GM21528 (cell line): Measurements from ENCODE around the gene CALCOCO2.
"Not testable (repeated sequence)": the region's sequence is repeated elsewhere in the genome, so short reads cannot be mapped to it uniquely, and the experiment has no call there.

Experiments
- ATAC-seq: cut with Tn5 transposase; IDR thresholded peaks from one replicate; pipeline ENCODE4 v1.9.1; 2021; ENCODE audit warnings: mild to moderate bottlenecking, moderate library complexity; ENCODE audit not compliant: unreplicated experiment, low FRiP score

Gene CALCOCO2

DNA sequence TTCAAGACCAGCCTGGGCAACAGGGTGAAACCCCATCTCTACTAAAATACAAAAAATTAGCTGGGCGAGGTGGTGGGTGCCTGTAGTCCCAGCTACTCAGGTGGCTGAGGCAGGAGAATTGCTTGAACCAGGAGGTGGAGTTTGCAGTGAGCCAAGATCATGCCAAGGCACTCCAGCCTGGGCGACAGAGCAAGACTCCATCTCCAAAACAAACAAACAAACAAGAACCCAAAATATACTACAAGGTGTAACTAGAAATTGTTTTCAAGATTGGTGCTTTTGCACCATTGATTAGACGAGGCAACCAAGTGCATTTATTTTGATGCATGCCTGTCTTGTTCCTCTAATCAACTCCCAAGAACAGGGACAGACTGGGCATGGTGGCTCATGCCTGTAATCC, 41.6 kb downstream of the CALCOCO2 start:
- ATAC-seq = not testable (repeated sequence)

DNA sequence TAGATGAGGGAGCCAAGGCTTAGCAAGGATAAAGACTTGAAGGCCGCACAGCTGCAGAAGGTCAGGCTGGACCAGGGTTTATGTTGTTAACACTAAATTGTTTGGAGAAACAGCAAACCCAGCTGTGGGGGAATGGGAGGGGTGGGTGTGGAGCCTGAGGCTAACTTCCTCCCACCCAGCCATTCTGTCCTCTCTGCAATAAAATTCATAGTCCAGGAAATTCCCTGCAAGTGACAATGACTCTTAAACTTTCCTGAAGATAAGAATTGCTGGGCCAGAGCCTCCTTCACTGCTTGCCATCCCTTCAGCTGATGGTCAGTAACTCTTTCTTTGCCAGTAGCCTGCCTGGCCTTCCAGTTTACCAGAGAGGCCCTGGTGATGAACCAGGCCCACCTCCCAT, 42.4 kb downstream of the CALCOCO2 start:
- ATAC-seq = no peak

DNA sequence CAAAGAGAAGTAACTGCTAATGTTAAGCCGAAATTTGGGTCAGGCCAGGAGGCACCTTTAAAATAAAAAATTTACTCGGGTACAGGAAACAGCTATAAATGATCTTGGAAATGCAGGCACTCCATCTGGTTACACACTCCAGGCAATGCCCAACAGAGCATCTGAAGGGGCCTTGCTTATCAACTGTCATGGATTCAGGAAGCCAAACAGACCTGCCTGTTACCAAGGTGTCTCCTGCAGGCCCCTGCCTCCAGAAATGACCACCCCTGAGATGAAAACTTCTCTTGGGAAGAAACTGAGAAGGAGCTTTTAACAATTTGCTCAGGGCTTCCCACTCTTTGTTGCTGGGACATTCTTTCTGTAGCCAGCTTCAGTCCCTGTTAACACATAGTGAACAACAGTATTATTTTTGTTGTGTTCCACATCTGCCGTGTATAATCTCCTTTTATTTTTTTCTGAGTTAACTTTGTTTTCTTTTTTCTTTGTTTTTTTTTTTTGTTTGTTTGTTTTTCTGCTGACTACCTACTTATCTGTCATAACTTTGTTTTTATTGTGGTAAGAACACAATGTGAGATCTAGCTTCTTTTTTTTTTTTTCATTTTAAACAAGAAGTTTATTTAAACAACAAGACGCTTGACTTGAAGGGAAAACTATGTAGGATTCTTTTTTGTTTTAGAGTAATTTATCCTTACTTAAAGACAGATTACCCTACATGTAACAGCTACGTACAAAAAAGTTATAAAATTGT, 43.0 kb downstream of the CALCOCO2 start:
- ATAC-seq = no peak

DNA sequence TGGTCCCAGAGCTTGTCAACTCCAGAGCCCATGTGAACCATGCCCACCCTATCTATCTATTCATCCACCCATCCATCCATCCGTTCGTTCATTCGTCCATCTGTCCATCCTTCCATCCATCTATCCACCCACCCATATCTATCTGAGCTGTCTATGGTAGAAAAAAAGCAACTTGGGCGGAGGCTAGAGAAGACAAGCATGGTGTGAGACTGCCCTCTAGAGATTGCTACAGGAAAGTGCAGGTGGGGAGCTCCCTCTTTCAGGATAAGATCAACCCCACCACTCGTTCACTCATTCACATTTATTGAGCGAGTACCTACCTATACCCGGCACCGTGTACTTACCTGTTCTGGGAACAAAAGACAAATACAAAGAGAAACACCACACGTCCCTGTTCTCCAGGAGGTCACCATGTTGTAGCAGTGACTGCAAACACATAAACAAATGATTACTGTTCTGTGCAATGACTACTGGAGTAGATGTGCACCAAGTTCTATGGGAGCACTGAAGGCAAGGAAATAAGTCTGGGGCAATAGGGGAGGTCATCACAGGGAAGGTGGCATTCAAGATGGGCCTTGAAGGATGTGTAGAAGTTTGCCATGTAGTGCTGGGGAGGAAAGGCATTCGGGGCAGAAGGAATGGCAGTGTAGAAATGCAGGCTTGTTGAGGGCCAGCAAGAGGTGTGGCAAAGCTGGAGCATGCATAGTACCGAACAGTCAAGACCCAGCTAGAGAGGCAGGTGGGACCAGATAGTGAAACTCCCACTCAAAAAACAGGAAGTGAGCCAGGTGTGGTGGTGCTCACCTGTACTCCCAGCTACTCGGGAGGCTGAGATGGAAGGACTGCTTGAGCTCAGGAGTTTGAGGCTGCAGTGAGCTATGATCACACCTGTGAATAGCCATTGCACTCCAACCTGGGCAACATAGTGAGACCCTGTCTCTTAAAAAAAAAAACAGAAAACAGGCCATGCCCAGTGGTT, 48.4 kb downstream of the CALCOCO2 start:
- ATAC-seq = no peak

DNA sequence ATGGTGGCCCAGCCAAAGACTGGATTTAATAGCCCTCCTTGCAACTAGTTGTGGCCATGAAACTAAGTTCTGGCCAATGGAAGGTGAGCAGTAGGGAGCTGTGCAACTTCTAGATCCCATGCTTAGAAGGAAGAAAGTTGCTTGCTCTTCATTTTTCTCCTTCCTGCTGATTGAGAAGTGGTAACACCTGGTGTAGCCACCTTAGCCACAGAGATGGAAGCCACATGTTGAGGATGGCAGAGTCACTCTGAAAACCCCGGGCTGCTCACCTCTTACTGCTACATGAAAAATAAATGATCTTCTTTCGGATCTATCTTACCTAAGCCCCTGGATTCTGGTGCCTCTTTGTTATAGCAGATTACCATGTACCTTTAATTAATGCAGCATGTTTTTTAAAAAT, 51.4 kb downstream of the CALCOCO2 start:
- ATAC-seq = no peak

DNA sequence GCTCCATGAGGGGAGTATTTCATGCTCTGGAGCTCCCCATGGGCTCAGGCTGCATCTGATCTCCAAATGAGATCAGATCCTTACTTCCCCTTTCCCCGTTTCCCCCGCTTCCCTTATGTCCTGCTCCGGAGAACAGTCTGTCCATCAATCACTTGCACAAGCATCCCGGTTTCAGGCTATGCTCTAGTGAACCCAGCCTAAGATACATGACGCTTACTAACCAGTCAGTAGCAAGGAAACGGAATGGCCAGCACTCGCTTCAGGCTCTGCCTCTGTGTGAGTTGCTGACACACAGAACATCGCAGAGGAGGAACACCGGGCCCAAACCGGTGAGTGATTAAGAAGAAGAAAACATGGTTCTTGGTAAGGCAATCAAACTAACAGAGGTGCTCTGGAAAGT, 52.3 kb downstream of the CALCOCO2 start:
- ATAC-seq = no peak

DNA sequence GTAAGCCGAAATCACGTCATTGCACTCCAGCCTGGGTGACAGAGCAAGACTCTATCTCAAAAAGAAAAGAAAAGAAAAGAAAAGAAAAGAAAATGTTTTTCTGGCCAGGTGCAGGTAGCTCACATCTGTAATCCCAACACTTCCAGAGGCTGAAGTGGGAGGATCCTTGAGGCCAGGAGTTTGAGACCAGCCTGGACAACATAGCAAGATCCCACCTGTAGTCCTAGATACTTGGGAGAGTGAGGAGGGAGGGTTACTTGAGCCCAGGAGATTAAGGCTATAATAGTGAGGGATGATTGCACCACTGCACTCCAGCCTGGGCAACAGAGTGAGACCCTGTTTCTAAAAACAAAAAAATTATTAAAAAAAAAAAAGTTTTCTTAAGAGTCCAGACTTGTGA, 59.3 kb downstream of the CALCOCO2 start:
- ATAC-seq = no peak

DNA sequence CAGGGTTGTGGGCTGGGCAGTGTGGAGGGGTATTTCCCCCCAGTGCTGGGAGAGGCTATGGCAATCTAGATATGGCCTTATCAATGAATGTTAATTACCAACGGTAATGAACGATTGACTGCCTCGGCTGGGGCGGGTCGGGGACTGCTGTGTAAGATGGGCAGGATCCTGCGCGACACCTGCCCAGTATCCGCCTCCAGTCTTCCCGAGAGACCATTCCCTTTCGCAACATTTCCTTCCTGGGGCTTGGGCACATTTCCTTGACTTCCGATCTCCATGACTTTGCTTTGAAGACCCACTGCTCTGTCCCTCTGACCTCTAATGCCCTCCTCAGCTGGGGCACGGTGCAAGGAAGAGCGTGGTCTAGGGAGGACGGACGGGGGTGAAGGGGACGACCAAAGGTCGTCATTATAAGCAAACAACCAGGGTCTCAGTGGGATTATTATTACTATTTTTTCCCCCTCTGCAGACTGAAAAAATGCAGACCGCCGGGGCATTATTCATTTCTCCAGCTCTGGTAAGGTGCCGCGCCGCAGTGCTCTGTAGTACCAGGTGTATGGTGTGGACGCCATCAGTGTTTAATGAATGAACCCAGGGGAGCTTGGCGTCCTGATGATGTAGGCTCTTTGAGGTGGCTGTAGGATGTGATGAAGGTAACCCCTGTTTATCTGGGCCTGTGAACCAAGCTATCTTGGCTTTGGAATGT, 62.3 kb downstream of the CALCOCO2 start:
- ATAC-seq = no peak

DNA sequence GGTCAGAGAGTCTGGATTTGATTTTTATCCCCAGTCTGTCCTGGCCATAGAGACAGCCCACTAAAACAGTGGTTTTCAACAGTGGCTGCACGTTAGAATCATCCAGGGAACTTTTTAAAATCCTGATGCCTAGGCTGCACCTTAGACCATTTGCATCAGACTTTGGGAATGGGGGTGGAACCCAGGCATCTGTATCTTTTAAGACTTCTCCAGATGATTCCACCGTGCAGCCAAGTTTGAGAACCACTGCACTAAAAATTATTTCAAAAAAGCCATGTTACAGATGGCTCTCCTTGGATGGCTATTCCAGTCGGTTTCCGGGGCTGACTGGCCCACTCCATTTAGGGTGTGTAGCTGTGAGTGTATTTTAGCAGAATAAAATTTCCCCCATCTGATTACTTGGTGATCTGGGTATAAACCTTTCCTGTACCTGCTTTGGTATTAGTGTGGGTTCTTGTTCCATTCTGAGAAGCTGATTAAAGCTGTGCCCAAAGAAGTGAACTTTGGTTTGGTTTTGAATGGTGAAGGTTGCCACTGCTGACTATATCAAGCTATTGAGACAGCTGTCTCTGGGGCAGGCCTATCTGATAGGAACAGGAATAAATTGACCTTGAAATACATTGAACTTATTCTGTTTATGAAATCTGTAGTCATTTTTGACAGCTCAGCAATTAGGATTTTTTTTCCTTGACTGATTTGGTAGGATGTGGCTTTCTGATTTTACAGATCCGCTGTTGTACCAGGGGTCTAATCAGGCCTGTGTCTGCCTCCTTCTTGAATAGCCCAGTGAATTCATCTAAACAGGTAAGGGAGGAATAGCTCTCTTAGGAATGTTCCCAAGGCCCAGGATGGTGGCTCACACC, 63.0 kb downstream of the CALCOCO2 start:
- ATAC-seq = no peak

DNA sequence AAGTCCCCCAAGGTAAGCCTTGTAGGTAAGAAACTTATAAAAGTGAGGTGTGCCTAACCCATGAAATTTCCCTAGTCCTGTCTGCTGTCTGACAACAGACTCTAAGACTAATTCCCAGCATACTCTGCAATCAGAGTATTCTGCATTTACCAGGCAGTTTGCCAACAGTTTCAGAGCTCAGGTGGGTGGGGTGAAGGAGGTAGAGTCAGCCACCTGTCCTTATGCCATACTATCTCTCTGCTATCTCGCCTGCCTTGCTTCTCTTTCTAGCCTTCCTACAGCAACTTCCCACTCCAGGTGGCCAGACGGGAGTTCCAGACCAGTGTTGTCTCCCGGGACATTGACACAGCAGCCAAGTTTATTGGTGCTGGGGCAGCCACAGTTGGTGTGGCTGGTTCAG, 64.1 kb downstream of the CALCOCO2 start:
- ATAC-seq = no peak

DNA sequence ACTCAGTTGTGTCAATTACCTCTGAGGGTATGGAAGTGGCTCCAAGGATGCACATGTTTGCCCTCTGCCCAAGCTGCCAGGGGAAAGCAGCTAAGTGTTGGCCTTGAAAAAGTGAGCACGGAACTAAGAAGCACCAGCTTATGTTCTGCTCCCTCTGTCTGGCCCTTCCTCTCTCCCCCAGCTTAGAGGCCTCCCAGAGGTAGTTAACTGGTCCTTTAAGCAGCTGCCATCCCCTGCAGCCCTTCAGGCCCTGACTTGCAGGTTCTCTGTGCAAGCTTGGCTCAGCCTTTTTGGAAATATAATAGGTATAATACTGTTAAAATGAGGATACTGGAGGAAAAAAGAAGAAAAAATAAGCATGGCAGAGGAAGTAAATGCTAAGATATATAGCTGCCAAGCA, 70.4 kb downstream of the CALCOCO2 start:
- no peak for ATAC-seq

DNA sequence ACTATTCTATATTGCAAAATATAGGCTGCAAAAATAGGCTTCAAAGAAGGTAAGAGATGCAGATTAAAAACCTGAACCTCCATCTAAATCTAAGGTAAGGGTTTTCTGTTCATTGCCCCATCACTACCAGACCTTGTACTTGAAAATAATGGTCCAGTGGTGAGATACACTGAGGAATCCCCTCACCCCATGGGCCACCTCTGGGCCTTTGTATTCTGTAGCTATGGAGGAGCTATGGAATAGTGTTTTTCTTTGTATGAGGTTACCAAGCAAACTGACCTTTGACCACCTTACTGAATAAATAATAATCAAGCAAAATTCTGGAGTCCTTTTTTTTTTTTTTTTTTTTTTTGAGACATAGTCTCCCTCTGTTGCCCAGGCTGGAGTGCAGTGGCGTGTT, 72.6 kb downstream of the CALCOCO2 start:
- no peak for ATAC-seq

DNA sequence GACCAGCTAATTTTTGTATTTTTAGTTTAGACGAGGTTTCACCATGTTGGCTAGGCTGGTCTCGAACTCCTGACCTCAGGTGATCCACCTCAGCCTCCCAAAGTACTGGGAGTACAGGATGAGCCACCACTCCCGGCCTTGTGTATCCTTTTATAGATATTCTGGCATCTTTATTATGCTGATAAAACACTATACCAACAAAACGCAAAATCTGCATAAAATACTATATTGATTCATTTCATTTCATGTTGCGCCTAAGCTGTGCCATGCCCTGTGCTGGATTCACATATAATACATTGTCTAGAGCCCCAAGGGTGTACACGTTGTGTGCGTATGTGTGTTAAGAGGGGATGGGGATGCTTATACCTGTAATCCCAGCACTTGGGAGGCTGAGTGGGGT, 73.6 kb downstream of the CALCOCO2 start:
- ATAC-seq = no peak

DNA sequence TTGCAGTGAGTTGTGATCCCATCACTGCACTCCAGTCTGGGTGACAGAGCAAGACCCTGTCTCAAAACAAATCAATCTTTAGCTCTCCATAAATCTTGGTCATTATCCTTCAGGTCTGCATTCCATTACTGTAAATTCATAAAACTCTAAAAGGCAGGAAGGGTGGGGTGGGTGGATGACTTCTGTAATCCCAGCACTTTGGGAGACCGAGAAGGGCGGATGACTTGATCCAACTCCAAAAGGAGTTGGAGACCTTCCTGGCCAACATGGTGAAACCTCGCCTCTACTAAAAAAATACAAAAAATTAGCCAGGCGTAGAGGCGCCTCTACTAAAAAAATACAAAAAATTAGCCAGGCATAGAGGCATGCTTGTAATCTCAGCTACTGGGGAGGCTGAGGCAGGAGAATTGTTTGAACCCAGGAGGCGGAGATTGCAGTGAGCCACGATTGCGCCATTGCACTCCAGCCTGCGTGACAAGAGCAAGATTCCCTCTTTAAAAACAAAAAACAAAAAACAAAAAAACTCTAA, 75.2 kb downstream of the CALCOCO2 start:
- ATAC-seq = no peak

DNA sequence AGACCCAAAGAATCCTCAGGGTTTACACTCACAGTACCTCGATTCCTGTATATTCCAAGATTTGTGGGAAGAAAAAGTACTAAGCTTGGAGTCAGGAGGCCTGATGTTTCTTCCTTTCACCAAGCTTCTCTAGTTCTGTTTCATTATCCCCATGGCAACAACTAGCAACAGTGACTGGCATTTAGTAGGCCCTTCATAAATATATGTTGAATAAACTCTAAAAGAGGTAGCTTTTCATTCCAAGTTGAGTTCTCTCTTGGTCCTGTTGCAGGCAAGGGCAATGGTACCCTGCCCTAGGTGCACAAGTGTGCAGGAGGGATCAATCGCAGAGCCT, 76.8 kb downstream of the CALCOCO2 start:
- no peak for ATAC-seq

DNA sequence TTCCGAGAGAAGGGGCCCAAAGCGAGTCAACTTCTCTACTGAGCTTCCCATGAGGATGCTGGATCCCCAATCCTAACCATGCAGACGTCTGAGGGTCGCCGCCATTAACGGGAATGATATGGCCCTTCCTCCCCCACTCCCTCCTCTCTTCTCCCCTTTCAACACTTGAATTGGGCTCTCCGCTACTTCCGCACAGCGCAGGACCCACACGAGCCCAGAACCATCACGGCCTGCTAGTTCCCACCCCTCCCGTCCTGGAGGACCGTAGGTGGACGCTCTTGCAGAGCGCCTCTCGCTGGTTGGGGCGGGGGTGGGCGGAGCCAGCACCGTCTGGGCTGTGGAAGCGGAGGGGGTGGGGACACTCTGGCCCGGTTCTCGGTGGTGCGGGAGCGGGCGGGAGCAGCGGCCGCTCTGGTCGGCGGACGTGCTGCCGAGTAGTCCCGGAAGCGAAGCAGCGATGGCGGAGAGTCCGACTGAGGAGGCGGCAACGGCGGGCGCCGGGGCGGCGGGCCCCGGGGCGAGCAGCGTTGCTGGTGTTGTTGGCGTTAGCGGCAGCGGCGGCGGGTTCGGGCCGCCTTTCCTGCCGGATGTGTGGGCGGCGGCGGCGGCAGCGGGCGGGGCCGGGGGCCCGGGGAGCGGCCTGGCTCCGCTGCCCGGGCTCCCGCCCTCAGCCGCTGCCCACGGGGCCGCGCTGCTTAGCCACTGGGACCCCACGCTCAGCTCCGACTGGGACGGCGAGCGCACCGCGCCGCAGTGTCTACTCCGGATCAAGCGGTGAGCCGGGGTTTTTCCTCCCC, 77.4 kb downstream of the CALCOCO2 start, which contains the start of gene UBE2Z:
Gene UBE2Z (plus strand): TSS at position 361 of the 797 bp plus-strand sequence. CDS start 97 bp downstream, at position 458.
- peak; percentile 79 for ATAC-seq

DNA sequence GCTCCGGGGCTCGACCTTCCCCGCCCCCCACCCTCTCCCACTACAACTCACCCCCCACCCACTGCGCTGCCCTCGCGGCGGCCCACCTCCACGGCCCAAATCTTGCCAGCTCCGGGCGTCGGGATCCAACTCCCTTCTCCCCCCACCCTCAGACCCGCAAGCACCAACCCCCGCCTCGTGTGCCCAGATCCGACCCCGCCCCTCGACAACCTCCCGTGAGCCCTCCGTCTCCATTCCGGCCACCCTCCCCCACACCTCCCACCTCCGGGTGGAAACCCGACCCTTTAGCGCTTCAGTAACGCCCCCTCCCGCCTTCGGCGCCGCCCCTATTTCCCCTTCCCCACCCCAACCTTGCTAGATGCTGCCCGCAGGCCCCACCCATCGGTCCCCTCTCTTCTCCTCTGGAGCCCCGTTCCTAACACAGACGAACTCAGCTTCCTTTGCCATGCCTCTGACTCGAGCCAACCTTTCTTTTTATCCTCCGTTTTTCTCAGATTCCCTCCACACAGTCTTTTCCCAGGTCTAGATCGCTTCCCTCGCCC, 78.1 kb downstream of the CALCOCO2 start:
- ATAC-seq = peak; percentile 19

DNA sequence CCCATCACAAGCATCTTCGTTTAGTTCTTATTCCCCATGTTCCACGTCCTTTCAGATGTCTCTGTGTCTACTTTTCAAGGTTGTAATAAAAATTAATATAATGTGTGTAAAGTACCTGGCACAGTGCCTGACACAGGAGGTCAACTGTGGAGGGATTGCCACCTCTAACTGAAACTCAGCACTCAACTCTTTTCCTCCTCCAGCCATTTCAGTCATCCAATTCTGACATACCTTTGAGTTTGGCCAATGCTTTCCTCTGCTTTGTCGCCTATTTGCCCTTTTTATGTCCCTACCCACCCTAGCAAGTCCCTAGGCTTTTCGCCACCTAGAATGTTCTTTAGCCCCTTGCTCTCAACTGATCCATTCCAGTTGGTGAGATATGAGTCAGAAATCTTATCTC, 78.9 kb downstream of the CALCOCO2 start:
- no peak for ATAC-seq

DNA sequence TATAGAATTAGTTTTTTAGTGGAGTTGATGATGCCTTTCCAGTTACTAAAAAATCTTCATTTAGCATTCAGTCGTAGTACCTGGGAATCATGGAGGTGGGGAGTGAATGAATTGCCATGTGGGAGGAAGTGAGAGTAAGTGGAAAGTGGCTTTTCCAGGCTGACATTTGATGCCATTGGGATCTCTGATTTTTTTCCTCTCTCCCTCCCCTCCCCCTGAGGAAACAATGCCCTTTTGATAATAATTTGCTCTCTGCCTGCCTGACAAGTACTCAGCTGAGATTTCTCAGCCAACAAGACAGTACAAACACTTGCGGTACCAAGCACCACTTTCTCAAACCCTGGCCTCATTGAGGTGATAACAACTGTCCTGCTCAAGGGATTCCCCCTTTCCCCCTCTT, 79.5 kb downstream of the CALCOCO2 start:
- ATAC-seq = no peak
